NCI-H2196 treated with DMSO at 0.1 percent for 48 hours (cell line): Measurements from ENCODE around the gene SOX1.

Experiments used
- DNase-seq: peaks from one replicate; lab custom pipeline; 2025; ENCODE audit not compliant: unreplicated experiment; lab: John Stamatoyannopoulos, UW

The SOX1 gene

DNA sequence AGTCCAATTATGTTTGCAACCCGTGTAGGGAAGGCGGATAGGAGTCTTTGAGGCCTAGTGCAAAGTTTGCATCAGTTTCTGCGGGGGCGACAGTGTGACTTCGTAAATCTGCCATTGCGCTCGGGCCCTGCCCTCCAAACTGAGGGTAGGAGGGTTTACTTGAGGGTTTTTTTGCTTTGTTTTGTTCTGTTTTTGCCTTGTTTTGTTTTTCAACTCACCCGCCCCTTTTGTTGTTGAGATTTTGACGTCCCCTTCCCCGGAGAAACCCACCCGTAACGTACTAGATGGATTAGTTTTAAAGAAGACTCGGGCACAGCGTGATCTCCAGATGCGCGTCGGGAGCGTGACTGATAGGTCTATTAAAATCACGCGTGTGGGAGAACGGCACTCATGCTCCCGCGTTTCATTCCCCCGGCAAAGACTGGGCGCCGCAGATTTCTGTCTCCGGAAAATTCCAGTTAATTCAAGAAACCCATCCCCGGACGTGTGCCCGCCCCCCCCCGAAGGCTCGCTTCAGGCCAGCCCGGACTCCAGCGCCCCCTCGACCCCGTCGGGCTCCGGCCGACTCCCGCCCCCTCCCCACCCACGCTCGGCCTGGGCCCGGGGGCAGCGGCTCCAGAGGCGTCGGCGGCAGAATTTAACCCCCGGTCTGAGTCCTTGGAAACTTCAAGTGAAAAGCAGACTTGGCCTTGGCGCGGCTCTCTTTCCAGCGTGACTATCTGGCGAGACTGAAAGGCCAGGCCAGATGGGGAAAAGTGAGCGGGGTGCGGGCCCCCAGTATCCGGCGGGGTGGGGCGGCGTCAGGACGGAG lies 5.0 kb downstream of the SOX1 start:
- DNase-seq, result no peak

DNA sequence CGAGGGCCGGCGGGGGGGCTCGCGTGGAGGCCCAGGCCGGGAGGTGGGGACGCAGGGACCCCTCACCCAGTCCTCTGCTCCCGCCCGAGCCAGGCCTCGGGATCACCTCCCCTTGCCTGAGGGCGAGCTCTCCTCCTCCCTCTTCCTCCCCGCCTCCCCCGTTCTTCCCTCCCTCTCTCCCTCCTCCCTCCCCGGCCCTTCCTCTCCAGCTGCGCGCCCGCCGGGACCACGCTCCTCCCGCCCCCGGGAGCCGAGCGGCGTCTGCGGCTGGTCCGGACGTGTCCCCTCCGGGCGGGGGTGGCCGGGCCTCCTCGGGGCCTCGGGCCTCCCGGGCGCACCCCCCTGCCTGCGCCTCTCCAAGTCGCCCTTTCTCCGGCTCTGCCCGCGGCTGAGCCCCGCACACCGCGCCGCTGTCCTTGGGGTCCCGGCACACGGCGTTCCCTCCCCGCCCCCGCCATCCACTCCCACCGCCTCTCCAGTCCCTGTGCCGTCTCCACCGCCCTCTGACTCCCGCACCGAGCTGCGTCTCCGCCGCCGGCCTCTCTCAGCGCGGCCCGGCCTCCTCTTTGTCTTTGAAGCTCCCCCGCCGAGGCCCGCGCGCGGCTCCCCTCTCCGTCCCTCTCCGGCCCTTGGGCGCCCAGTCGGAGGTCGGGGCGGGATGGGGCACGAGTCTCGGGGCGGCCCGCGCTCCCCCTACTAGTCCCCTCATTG lies 5.7 kb downstream of the SOX1 start:
- DNase-seq, result peak; percentile 24

DNA sequence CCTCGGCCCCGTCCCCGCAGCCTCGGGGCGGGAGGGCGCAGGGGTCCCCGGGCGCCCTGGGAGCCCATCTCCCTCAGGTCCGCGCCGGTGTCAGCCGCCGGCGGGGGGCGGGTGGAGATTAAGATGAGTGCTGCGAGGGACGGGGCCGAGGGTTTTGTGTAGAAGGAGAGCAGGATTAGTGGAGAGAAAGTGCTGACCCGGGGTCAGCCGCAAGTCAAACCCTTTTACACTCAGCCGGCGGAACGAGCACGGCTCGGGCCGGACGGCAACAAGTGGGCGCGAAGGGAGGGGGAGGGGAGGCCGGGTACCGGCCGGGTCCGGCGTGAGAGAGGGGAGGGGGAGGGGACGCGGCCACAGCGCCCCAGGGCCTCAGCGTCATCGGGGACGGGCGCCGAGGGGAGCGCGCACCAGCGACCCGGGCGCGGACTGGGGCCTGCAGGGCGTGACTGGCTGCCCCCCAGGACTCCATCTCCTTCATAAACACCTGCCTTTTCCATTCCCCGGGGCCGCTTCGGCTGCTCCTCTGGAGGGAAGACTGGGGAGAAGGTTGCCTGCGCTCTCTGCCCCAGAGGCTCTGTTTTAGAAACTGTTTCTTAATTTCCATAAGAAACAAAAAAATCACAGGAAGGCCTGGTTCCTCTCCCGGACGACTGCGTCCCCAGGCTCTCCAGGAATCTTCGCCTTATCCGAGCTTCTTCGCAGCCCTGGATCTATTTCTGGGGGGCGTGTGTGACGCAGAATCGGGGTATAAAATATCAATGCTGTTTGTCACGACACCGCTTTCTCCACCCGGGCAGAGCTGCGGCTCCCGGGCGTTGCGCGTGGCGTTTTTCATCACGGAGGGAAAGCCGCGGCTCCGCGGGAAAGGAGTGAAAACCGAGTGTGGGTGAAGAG lies 6.5 kb downstream of the SOX1 start:
- DNase-seq, result peak; percentile 3

DNA sequence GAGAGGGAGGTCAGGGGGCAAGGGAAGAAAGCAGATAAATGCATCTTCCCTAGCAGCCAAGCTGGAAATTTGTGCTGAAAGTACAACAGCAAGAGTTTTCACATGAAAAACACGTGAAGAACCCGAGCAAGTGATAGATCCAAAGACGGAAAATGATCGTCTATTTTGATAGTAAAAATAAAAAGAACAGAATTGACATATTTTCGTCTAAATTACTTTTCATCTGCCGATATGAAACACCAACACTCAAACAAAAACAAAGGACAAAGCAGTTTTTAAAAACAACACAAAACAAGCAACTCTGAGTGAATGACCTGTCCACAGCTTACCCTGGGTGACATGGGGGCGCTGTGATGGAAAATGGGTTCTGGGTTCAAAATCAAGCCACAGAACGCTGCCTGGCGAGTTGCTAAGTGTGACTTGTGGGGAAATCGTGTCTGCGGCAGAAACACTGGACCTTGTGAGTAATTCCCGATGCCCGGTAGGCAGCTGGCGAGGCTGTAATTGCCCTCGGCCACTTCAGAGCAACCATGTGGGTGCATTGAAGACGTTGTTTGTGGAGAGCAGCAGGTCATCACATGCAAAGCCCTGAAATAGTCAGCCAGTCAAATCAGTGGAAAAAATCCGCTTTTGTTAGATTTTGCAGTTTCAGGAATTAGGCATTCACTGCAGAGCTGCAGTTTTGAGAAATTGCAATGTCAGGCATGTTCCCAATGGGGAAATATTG lies 7.4 kb downstream of the SOX1 start:
- DNase-seq, result no peak

DNA sequence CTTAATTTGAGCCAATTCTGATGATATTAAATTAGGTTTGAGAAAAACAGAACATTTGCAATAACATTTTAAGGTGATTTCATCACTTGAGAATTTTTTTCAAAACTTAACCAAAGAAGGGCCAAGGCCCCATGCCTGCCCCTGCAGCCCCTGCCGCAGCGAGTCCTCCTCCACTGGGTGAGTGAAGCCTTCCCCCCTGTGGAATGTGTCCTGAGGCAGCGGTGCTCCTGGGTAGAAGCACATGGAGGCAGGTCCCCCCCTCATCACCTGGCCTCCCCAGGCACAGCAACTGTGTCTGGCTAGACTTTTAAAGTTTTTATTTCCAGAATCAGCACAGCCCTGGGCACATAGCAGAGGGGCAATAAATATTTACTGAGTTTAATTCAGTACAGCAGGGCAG lies 10.8 kb downstream of the SOX1 start:
- DNase-seq, result no peak

DNA sequence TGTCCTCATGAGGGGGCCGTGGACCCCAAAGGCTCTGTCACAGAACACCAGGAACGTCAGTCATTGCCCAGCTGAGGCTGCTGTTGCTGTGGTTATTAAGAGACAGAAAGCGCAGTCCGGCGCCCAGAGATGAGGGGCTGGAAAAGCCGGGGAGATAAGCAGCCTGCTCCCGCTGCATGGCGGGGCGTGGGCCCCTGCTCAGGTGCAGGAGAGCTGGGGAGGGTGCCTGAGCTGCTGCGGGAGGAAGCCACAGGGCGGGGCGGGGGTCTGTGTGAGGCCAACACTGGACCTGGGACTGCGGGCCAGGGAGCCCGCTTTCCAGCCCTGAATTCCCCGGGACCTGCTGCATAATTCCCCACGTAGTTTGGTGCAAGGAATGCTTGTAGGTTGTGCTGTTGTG lies 11.3 kb downstream of the SOX1 start:
- DNase-seq, result no peak

DNA sequence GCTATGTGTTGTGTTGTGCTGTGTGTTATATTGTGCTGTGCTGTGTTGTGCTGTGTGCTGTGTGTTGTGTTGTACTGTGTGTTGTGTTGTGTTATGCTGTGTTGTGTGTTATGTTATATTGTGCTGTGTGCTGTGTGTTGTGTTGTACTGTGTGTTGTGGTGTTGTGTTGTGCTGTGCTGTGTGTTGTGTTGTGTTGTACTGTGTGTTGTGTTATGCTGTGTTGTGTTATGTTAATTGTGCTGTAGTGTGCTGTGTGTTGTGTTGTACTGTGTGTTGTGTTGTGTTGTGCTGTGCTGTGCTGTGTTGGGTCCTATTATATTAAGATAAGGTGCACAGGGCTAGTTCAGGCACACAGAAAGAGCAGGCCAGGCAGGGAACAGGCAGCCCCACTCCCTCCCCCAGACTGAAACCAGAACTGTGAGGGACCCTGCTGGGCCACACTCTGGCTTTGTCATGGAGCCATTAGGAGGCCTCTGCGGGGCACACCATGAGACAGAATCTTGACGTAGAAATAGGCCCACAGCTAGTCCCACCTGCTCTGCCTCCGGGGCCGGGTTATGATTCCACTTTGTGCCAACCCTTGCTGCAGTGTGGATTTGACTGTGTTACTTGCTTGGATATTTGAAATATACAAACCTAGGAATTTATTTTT lies 12.1 kb downstream of the SOX1 start:
- DNase-seq, result no peak

DNA sequence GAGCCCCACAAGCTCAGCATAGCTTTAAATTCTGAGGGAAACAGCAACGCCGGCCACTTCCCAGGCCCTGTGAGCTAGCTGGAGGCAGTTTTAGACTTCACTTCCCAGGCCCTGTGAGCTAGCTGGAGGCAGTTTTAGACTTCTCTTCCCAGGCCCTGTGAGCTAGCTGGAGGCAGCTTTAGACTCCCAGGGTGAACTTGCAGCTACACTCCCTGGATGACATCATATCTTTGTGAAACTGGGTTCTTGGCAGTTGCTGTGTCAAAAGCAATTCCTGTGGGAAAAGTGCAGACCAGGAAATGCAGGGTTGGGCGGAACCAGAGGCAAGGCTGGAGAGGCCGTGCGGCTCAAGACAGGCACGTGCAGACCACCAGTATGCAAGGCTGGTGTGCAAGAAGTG lies 12.7 kb downstream of the SOX1 start:
- DNase-seq, result no peak

DNA sequence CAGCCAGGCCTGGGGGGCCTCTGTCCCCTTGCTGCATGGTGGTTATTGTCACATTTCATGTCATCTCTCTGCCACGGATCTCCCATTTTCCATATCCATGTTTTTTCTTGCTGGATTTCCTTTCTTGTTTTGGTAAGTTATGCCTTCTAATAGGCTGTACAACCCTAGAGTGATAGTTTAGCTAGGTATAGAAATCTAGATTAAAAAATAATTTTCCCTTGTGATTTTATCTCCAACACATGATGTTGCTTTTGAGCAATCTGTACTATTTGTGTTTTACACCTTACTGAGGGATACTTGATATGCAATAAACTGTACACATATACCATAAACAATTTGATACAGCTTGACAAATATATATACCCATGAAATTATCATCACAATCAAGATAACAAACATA lies 17.0 kb downstream of the SOX1 start:
- DNase-seq, result no peak

DNA sequence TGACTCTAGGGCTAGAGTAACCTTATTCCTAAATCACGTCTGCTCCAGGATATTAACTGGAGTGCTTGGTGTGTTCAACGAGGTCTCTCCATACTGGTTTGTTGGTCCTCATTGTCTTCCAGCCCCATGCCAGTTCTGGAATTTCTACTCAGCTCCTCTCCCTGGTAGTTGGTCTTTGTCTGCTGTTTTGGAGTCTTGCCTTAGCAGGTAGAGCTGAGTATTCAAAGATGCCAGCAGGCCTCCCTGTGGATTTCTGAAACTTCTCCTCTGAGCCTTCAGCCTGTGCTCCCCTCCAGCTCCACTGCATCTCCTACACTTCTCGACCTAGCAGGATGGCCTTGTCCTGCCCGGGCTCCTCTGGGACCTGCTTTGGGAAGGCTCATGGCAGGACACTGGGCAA lies 25.5 kb downstream of the SOX1 start:
- no peak for DNase-seq

DNA sequence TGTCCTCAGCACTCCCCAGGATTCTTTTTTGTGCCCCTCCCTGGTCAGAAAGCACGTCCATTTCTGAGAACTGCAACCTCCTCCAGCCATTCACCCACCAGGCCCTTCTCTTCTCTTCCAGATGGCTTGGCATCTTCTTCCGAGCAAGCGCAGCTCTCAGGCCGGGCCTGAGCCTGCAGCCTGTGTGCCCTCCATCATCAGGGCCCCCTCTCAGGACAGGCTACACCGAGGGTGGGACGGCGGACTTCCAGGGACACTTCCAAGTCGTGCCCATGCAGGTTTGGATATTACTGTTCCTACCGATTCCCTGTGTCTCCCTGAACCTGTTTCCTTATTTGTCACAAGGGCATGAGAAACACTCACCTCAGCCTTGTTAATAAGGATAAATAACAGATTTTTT lies 28.4 kb downstream of the SOX1 start:
- no peak for DNase-seq

DNA sequence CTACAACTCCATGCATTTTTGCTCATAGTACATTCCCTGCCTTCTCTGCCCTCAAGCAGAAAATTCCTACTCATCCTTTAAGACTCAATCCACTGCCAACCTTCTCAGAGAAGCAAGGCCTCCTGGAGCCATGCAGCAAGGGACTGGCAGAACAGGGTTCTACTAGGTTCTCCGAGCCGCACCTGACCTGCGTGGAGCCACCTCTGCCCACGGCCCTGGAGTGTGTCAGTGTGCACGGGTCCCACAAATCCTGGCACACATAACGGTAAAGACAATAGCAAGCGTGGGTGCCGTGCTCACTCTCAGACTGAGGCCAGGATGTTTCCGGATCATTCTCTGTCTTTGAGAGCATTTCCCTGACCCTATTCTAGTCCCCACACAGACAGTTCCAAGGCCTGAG lies 30.0 kb downstream of the SOX1 start:
- no peak for DNase-seq

DNA sequence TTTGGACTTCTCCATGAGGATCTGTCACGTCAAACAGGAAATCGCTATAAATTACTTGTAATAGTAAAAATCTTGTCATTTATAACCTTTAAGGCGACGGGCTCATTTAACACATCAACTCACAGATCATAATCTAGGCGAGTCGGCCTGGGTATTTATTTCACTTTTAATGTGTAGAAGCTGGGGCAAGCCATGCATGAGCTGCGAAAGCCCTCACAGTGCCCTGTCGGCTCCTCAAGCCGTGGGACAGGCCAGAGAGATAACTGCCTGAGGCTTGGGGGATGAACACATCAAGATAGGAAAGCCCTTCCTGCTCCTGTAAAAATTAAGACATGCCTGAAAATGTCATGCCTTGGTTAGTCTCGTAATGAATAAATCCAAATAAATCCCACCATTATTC lies 30.8 kb downstream of the SOX1 start:
- DNase-seq, result no peak

DNA sequence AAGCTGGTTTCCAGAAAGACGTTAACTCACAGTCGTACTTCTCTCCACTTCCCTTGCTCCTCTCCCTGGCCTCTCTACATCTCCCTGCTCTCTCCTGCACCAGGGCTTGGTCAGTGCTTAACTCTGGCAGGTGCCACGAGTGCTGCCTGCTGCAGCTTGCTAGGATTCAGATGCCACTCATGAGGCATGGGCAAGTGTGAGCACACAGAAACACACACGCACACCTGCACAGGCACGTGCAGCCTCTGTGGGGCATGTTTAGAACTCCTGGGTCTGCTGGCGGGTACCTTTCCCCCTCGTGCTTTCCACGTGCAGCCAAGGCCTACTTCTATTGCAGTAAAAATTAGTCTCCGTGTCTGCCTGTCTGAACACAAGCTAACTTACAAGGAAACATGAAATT lies 31.8 kb downstream of the SOX1 start:
- no peak for DNase-seq

DNA sequence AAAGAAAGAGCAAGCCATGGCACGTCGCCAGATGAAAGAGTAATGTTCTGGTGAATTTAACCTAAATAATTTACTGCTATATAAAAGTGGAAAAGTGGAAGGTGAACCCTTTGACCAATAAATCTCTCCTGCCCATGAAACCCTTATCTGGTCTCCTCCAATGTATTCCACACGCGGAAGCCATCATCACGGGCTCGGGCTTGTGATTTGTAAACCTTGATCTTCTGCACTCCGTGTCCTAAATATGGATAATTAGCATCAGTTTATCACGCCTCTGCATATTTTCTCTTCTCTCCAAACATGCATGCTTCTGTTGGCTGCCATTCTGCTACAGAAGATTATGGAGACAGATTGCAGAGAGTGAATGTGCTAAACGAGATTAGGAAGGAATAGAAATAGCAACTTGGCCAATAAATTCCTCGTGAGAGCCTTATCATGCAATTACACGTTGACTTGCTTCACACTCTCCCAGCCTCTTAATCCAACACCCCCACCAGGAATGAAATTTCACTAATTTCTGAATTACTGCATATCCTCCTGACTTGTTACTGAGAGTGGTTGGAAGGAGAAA lies 34.5 kb downstream of the SOX1 start:
- no peak for DNase-seq

DNA sequence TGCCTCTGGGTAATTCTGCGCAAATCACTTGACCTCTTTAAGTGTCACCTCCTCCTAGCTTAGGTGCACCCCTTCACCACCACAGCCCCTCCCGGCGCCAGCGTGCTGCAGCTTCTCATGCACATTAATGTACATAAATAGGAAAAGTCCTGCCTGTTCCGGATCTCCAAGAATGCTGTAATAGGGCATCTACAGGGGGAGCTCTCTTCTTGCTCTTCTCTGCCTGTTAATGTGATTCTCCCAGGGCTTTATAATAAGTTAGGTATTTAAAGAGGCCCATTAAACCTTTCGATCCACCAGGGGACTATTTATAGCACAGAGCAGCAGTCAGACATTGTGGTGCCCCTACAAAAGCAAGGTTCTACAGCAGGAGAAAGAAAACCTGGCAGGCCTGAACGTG lies 35.3 kb downstream of the SOX1 start:
- DNase-seq, result no peak

DNA sequence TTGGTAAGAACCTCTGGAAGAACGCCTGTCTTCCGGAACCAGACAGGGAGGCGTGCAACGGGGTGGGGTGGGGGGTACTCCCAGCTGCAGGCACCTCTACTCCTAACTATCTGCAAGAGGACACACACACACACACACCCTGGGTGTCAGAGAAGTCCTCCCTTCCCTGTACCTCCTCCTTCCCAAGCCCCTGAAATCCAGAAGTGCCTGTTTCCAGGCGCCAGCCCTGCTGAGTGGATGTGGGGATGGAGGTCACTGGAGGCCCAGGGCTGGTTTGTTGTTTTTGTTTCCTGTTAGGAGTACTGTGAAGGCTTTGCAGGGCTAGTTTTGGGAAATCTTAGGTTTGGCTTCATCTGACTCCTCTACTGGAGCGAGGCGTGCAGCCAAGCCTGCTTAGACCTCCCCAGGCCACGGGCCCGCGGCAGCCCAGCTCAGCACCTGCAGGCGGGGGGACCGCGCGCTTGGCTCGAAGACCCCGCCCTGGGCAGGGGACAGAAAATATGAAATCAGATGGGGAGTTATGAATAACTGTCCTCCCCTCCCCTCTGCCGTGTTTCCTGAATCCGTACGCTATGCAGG lies 36.4 kb downstream of the SOX1 start:
- no peak for DNase-seq

DNA sequence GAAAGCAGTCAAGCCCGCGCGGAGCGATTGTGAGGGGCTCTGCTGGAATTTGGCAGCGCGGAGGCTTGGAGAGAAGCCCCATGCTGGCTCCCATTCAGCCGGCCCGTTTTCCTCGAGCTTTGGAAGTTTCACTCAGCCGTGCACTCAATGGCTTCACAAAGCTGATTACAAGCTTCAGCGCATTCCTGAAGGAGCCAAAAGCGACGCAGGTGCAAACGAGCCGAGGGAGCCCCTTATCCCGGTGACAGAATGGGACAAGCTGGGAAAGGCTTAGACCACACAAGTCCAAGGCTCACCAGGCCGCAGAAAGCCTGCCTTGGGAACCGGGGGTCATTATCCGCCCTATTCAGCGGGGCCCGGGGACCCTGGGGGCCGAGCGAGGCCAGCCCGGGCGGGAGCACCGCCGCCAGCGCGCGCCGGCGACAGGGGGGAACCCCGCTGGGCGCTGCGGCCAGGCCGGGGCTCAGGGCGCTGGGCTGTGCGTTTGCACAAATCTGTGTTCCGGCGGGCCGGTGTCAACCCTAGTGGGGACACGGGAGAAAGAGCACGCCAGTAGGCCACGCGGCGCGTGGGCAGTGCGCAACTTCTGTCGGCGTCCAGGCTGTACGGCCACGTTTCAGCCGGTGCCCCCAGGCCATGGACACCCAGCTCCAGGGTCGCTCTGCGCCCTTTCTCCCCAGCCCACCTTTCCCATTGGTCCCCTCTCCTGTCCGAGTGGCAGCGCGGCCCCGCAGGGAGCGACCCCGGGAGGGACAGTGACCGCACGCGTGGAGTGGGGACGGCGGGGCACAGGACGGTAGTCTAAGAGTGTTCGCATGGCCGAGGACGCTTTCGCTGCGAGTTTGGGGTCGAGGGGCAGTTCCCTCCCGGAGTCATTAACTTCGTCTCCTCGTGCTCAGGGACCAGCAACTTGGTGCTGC lies 37.3 kb downstream of the SOX1 start:
- no peak for DNase-seq

DNA sequence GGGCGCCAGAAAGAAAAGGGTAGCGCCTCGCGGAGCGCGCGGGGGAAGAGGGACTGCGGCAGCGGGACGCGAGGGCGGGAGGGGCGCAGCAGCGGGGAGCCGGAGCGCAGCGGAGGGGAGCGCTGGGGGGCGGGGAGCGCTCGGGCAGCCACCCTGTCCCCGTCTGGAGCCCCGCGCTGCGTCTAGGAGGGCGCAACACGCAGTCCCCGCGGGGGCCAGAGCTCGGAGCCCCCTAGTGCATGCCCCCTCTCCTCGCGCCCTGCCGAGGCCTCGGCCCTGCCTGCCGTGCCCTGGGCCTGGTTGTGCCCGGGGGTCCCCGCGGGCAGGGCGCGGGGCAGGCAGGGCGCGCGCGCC lies 37.9 kb downstream of the SOX1 start:
- DNase-seq, result no peak
